Activated T-helper 2 cell treated with anti-CD3 and anti-CD28 coated beads, Interferon-gamma antibody, Interleukin-2, Interleukin-4, amounts not matched to agents 10 μg/mL and 5 μg/mL and 100 μg/mL, durations not matched to agents 14 hours and 24 hours and 36 hours (primary cell): ENCODE measurements around the gene HOXB9. TPM values are rescaled to one million over a fixed set of nuclear protein-coding genes. Genes with fewer than 3 reads are reported as not detected.

Source experiments
- DNase-seq: peaks from one replicate; pipeline ENCODE4 v3.0.0; 2021; ENCODE audit warnings: low spot score
- H3K27ac Mint-ChIP-seq: one replicate; pipeline ENCODE4 v1.8.0; 2021; ENCODE audit warnings: mixed read lengths
- H3K27me3 Mint-ChIP-seq: one replicate; pipeline ENCODE4 v1.8.0; 2021; ENCODE audit warnings: low read depth, mixed read lengths
- H3K36me3 Mint-ChIP-seq: one replicate; pipeline ENCODE4 v1.8.0; 2021; ENCODE audit warnings: low read depth, mixed read lengths
- H3K4me1 Mint-ChIP-seq: one replicate; pipeline ENCODE4 v1.8.0; 2021; ENCODE audit warnings: low read depth, mixed read lengths
- H3K4me3 Mint-ChIP-seq: one replicate; pipeline ENCODE4 v1.8.0; 2021; ENCODE audit warnings: low read depth, mild to moderate bottlenecking, moderate library complexity, mixed read lengths
- H3K9me3 Mint-ChIP-seq: one replicate; pipeline ENCODE4 v1.8.0; 2021; ENCODE audit warnings: mixed read lengths
- intact Hi-C: fragments of 100-400 bp; cut with micrococcal nuclease; formaldehyde crosslinking; loops from one replicate; pipeline ENCODE4 v1.15.1; 2023
- total RNA-seq: library from RNA; stranded (reverse); gene quantifications from 2 replicates; pipeline ENCODE4 v1.2.3, GENCODE V29; 2022

HOXB9 gene
- total RNA-seq, 1 donor from 2014 or later, result 0.16 TPM

DNA sequence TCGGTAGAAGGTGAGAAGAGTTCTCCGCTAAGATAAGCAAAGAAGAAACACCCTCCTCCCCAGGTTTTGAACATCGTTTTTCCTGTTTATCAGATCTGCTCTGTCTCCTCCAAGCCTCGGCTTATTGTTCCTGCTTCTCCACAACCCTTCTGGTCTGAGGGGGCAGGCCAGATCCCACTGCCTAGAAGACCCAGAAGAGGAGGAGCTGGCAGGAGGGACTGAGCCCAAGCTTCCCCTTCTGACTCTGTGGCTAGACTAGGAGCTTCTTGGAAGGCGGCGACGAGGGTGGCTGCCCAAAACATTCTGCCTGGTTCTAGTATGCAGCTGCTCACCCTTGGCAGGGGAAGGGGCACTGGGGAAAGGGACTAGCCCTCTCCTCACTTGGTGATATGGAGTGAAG, 27.4 kb downstream of the HOXB9 start:
- Mint-ChIP-seq H3K27ac (no peak overlapping the region), H3K4me3 (no peak overlapping the region), H3K36me3 (peaks cover 3% of the 10 kb centered on the region), H3K4me1 (peaks cover 33% of the 10 kb centered on the region), H3K9me3 (no peaks in the 10 kb centered on the region), H3K27me3 (peaks cover 94% of the 10 kb centered on the region)
- no peak for DNase-seq
- intact Hi-C loops, result loop anchor here (1.0 kb wide), 1 partner anchor 15 kb away; no protein-coding TSS in a partner anchor

DNA sequence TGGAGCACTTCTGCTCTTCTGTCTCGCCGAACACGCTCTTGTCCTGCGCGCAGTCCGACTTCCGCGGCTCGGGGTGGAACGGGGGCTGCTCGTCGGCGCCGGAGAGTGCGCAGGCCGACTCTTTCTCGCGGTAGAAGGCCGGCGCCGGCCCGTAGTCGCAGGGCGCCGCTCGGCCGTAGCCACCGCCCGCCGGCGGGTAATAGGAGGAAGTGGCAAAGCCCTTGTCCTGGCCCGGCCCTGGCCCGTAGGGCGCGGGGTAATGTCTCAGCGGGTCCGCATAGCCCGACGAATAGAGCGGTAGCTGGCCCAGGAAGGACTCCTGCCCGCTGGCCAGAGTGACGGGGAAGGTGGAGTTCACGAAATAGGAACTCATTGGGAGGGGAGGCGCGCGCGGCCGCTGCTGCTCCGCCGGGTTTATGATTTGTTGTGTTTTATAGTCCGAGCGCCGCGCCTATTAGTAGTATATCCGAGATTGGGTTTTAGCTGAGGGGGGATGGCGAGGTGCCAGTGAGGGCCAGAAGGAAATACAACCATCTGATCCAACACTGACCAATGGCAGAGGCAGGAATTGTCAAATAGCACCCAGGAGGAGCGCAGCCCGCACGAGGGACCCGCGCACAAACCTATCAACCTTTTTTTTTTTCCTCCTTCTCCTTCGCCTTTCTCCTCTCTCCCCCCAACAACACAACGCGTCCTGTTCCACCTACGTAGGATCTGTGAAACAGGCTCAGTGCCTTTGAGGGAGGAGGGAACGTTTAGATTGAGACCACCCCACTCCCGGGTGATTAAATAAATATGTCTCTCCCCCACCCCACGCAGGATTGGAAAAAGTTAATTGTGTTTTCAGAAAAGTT, 28.2 kb downstream of the HOXB9 start:
- no peak for DNase-seq
- intact Hi-C loops, result loop anchor here (1.0 kb wide), 2 partner anchors 15 to 20 kb away; no protein-coding TSS in a partner anchor
- peaks cover 40% of the 10 kb centered on the region for H3K4me1 Mint-ChIP-seq
- H3K27ac Mint-ChIP-seq, result no peak overlapping the region
- H3K27me3 Mint-ChIP-seq, result peaks cover 94% of the 10 kb centered on the region
- peak overlapping the region; percentile 80 for H3K4me3 Mint-ChIP-seq
- H3K9me3 Mint-ChIP-seq, result no peaks in the 10 kb centered on the region
- H3K36me3 Mint-ChIP-seq, result peaks cover 3% of the 10 kb centered on the region

GRCh38 chr17:48597528-48597777, 28.7 kb downstream of the HOXB9 start:
- no peak for DNase-seq
- H3K27ac Mint-ChIP-seq, result no peak overlapping the region
- H3K9me3 Mint-ChIP-seq, result no peaks in the 10 kb centered on the region
- H3K4me1 Mint-ChIP-seq, result peaks cover 44% of the 10 kb centered on the region
- peak overlapping the region; percentile 80 for H3K4me3 Mint-ChIP-seq
- H3K36me3 Mint-ChIP-seq, result peaks cover 3% of the 10 kb centered on the region
- intact Hi-C loops, result loop anchor here (1.0 kb wide), 1 partner anchor 21 kb away; no protein-coding TSS in a partner anchor
- peaks cover 94% of the 10 kb centered on the region for H3K27me3 Mint-ChIP-seq

DNA sequence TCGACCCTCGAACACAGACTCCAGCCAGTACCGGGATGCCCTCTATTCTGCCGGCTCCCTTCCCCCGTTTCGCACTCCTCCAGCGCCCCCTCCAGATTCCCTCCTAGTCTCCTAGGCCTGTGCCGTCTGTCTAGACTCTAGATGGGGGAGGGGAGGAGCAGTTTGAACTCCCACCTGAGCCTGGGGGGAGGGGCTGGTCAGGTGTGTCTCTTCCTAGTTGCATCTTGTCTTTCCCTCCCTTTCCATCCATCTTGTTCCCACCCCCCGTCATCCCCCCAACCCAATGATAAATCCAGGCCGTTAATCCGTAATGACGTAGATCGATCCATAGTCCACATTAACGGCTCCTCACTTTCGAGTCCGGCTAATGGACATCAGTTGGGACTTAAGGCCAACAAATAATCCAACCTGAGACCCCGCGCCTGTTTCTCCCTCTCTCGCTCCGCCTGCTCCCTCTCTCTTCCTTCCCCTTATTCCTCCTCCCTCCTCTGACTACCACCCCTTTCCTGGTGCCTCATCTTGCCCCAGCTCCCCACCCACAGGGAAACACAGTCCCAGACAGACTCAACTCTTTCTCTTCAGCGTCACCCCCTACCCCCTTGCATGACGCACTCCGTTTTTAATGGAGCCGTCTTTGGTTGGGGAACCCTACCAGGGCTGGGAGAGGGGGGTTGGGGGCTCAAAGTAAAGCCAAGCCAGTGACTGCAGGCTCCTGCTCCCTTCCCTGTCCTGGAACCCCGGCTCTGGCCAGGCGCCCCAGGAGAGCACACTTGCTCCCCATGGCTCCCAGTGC, 29.2 kb downstream of the HOXB9 start:
- peak overlapping the region; percentile 60 for H3K27ac Mint-ChIP-seq
- intact Hi-C loops, result loop anchor here (1.0 kb wide), 1 partner anchor 21 kb away; no protein-coding TSS in a partner anchor
- H3K27me3 Mint-ChIP-seq, result peaks cover 90% of the 10 kb centered on the region
- H3K9me3 Mint-ChIP-seq, result no peaks in the 10 kb centered on the region
- DNase-seq, result no peak
- peaks cover 43% of the 10 kb centered on the region for H3K4me1 Mint-ChIP-seq
- peak overlapping the region; percentile 80 for H3K4me3 Mint-ChIP-seq
- peaks cover 3% of the 10 kb centered on the region for H3K36me3 Mint-ChIP-seq

DNA sequence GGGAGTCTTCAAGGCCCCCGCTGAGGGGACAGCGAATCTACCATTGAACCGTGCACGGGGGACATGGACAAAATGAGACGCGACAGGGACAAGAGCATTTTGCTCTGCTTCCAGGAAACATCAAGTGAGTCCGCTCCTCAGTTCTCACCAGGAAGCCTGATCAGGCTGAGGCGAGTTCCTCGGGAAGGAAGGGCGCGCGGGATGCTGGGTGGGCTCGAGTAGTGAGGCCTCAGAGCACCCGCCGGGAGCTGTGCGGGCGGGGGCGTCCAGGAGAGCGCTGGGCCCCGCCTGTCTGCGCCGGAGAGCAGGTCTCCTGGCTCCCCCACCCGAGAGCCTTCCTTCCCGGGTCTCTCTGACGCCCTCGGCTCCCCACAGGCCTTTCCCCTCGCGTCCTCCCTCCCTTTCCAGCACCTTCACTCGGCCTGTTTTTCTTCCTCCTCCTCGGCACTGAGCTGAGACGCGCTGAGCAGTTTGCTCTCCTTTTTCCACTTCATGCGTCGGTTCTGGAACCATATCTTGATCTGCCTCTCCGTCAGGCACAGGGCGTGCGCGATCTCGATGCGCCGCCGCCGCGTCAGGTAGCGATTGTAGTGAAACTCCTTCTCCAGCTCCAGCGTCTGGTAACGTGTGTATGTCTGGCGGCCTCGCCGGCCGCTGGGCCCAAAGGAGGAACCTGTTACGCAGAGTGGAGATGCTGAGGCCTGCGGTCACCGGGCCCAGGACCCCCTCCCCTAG, 30.0 kb downstream of the HOXB9 start:
- H3K27ac Mint-ChIP-seq, result peak overlapping the region; percentile 60
- peaks cover 41% of the 10 kb centered on the region for H3K4me1 Mint-ChIP-seq

GRCh38 chr17:48595278-48595999, 30.7 kb downstream of the HOXB9 start:
- Mint-ChIP-seq H3K27ac (no peak overlapping the region), H3K4me1 (peaks cover 41% of the 10 kb centered on the region), H3K27me3 (peaks cover 88% of the 10 kb centered on the region), H3K4me3 (peak overlapping the region; percentile 43), H3K9me3 (no peaks in the 10 kb centered on the region), H3K36me3 (peaks cover 3% of the 10 kb centered on the region)
- intact Hi-C loops, result no loop called here
- no peak for DNase-seq

More for the DNA sequence above, 30.0 kb downstream of the HOXB9 start:
- peak overlapping the region; percentile 80 for H3K4me3 Mint-ChIP-seq
- peaks cover 90% of the 10 kb centered on the region for H3K27me3 Mint-ChIP-seq
- H3K36me3 Mint-ChIP-seq, result peaks cover 3% of the 10 kb centered on the region
- intact Hi-C loops, result no loop called here
- no peak for DNase-seq
- no peaks in the 10 kb centered on the region for H3K9me3 Mint-ChIP-seq

DNA sequence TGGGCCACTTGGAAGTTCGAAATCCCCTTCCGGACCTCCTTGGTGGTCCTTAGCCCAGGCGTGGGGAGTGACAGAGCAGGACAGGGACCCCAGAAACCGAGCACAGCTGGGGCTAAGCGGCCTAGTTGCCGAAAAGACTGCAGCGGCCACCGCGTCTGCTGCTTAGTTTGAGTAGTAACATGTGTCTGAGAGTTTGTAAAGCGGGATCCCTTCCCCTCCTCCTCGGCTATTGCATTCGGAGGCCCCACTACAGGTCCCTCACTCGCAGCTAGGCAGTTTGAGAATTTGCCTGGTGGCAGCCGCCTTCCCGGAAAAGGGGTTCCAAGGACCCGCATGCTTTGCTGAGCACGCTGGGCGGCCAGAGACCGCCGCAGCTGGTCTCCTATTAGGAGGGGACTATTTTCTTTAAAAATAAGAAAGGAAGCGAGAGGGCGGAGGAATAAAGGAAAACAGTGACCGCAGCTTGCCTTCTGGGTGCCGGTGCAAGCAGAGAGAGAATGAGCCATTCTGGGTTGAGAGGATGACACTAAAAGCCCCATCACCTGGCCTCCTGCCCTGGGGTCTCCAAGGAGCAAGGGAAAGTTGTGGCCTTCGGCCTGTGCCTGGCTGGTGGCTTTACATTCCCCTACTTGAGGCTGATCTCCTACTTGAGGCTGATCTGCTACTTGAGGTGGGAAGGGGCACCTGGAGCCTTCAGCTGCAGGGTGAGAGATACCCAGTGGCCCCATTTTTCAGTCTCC, 31.4 kb downstream of the HOXB9 start:
- Mint-ChIP-seq H3K4me1 (peaks cover 42% of the 10 kb centered on the region), H3K9me3 (no peaks in the 10 kb centered on the region), H3K4me3 (peak overlapping the region; percentile 43), H3K27ac (no peak overlapping the region), H3K36me3 (peaks cover 3% of the 10 kb centered on the region), H3K27me3 (peaks cover 88% of the 10 kb centered on the region)
- intact Hi-C loops, result loop anchor here (1.0 kb wide), 1 partner anchor 258 kb away; no protein-coding TSS in a partner anchor
- DNase-seq, result no peak

- H3K27ac Mint-ChIP-seq, result no peak overlapping the region
- intact Hi-C loops, result loop anchor here (1.0 kb wide), 1 partner anchor 258 kb away; no protein-coding TSS in a partner anchor
- peaks cover 86% of the 10 kb centered on the region for H3K27me3 Mint-ChIP-seq
- H3K4me3 Mint-ChIP-seq, result peak overlapping the region; percentile 76
- H3K4me1 Mint-ChIP-seq, result peaks cover 43% of the 10 kb centered on the region
- DNase-seq, result peak; percentile 78
- H3K36me3 Mint-ChIP-seq, result peaks cover 3% of the 10 kb centered on the region
- H3K9me3 Mint-ChIP-seq, result no peaks in the 10 kb centered on the region
These were observed 32.2 kb downstream of the HOXB9 start for GRCh38 chr17:48593840-48594537.

DNA sequence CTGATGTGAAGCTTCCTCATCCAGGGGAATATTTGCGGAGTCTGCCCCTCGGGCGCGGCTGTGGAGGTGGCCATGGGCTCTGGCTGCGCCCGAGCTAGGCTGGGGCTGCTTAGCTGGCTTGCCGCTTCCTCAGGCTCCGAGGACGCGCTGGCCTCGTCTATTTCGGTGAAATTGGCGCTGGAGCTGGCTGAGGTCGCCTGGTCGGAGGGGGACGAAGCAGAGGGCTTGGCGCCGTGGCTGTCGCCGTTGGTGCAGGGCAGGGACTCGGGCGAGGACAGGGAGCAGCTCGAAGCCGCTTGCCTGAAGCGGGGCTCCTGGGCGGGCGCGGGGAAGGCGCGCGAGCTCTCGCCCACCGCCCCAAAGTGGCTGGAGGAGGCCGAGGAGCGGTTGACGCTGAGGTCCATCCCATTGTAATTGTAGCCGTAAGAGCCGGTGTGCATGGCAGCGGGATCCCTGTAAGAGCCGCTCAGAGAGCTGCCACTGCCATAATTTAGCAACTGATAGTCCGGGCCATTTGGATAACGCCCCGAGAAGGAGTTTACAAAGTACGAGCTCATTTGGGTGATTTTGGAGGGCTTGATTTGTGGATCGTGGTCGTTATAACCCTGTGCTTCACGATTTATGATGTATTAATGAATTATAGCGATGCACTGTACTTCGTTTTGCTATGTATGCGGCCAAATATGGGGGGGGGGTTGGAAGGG, 32.9 kb downstream of the HOXB9 start, which contains the start of gene HOXB5:
Gene HOXB5 (minus strand): TSS at position 654 of the 704 bp plus-strand sequence. CDS start 97 bp downstream, at position 557.
- intact Hi-C loops, result no loop called here
- H3K4me3 Mint-ChIP-seq, result peak within 1 kb of the TSS; percentile 76
- H3K27ac Mint-ChIP-seq, result no peak within 1 kb of the TSS
- H3K9me3 Mint-ChIP-seq, result no peaks in the 10 kb centered on the region
- peaks cover 85% of the 10 kb centered on the region for H3K27me3 Mint-ChIP-seq
- peaks cover 3% of the 10 kb centered on the region for H3K36me3 Mint-ChIP-seq
- peaks cover 42% of the 10 kb centered on the region for H3K4me1 Mint-ChIP-seq
- DNase-seq, result no peak

- Mint-ChIP-seq H3K4me1 (peaks cover 39% of the 10 kb centered on the region), H3K4me3 (peak overlapping the region; percentile 76), H3K27me3 (peaks cover 85% of the 10 kb centered on the region), H3K9me3 (no peaks in the 10 kb centered on the region), H3K36me3 (peaks cover 3% of the 10 kb centered on the region), H3K27ac (no peak overlapping the region)
- intact Hi-C loops, result no loop called here
- DNase-seq, result no peak
These were observed 33.6 kb downstream of the HOXB9 start for GRCh38 chr17:48592577-48592976.
